K562 (cell line): ENCODE results near the gene AGBL1.

Experiments
- BRD9 ChIP-seq: fragments of 450-650 bp; IDR thresholded peaks from 2 replicates; pipeline ENCODE4 v1.6.1; 2018; ENCODE audit warnings: low read depth; ENCODE audit not compliant: partially characterized antibody
- ELF4 ChIP-seq: fragments of 450-650 bp; formaldehyde crosslinking; IDR thresholded peaks from 2 replicates; pipeline ENCODE4 v1.4.0; 2022; ENCODE audit warnings: missing genetic modification characterization
- RFX1 ChIP-seq: fragments of 450-650 bp; IDR thresholded peaks from 2 replicates; pipeline ENCODE4 v1.6.1; 2016; ENCODE audit warnings: mild to moderate bottlenecking, moderate library complexity
- SRSF9 ChIP-seq: fragments of 200-400 bp; formaldehyde crosslinking; IDR thresholded peaks from 2 replicates; pipeline ENCODE4 v1.6.1; 2017; ENCODE audit warnings: low read depth, low read length, borderline replicate concordance
- TRIM24 ChIP-seq, 2 experiments: fragments of 450-650 bp; IDR thresholded peaks; 2 replicates each; pipeline ENCODE4 v1.6.1; 2016
- ZNF398 ChIP-seq: fragments of 250-450 bp; sonication (Bioruptor Pico); IDR thresholded peaks from 2 replicates; pipeline ENCODE4 v1.8.0; 2021; ENCODE audit warnings: moderate library complexity, mild to moderate bottlenecking, inconsistent platforms

GRCh38 chr15:86615816-86616215, 536.1 kb downstream of the AGBL1 start:
- TF ChIP-seq BRD9, result no peak
- TF ChIP-seq ZNF398 (CRISPR knock-in tag), result no peak
- TF ChIP-seq ELF4 (CRISPR knock-in tag), result no peak
- no peak for TF ChIP-seq SRSF9
- no peak for TF ChIP-seq RFX1
- no peak for TF ChIP-seq TRIM24 (IDR thresholded peaks at IDR 0.05)
